Osteoblast (primary cell): ENCODE data around the gene ALDH3B2. TPM values are rescaled to one million over a fixed set of nuclear protein-coding genes. Genes with fewer than 3 reads are reported as not detected.
A peak's percentile ranks its signal among the peaks of the same experiment; 100 is the strongest.

Experiments used
- DNase-seq: peaks from one replicate; pipeline ENCODE4 v3.0.0; 2011; ENCODE audit warnings: low spot score, mixed read lengths; ENCODE audit not compliant: insufficient read length; ENCODE audit errors: missing footprints
- H2AFZ ChIP-seq: 2 replicates; pipeline ENCODE4 v1.6.0; 2011; ENCODE audit warnings: mild to moderate bottlenecking, low read length
- H3K27ac ChIP-seq: 2 replicates; pipeline ENCODE4 v1.5.1; 2011; ENCODE audit warnings: mild to moderate bottlenecking, low read depth, low read length, moderate library complexity
- H3K27me3 ChIP-seq: 2 replicates; pipeline ENCODE4 v1.6.0; 2012; ENCODE audit warnings: mild to moderate bottlenecking, control low read depth, inconsistent platforms, low read length, moderate library complexity; ENCODE audit not compliant: insufficient read depth
- H3K36me3 ChIP-seq: 2 replicates; pipeline ENCODE4 v1.5.1; 2011; ENCODE audit warnings: mild to moderate bottlenecking, low read length, control low read depth, moderate library complexity; ENCODE audit not compliant: insufficient read depth
- H3K4me1 ChIP-seq: 2 replicates; pipeline ENCODE4 v1.5.1; 2011; ENCODE audit warnings: mild to moderate bottlenecking, low read length, control low read depth, moderate library complexity; ENCODE audit not compliant: insufficient read depth
- H3K4me2 ChIP-seq: 2 replicates; pipeline ENCODE4 v1.6.0; 2011; ENCODE audit warnings: mild to moderate bottlenecking, low read length; ENCODE audit not compliant: insufficient read depth
- H3K4me3 ChIP-seq: fragments of 200-600 bp; sonication (generic); 3 replicates; pipeline ENCODE4 v1.5.1; 2012; ENCODE audit warnings: mild to moderate bottlenecking, low read length, inconsistent platforms; ENCODE audit not compliant: insufficient read depth
- H3K79me2 ChIP-seq: 2 replicates; pipeline ENCODE4 v1.6.0; 2012; ENCODE audit warnings: mild to moderate bottlenecking, low read length, control low read depth, inconsistent platforms; ENCODE audit not compliant: insufficient read depth
- H3K9me3 ChIP-seq: 2 replicates; pipeline ENCODE4 v1.5.1; 2011; ENCODE audit warnings: low read depth, low read length, control low read depth
- H4K20me1 ChIP-seq: 2 replicates; pipeline ENCODE4 v1.6.0; 2012; ENCODE audit warnings: mild to moderate bottlenecking, low read length, control low read depth; ENCODE audit not compliant: insufficient read depth
- CTCF ChIP-seq: IDR thresholded peaks from 2 replicates; pipeline ENCODE4 v1.5.1; 2011; ENCODE audit warnings: mild to moderate bottlenecking, low read depth, low read length, moderate library complexity; ENCODE audit errors: extremely low read depth
- total RNA-seq: library from RNA; depleted of rRNA; stranded (reverse); fragments of >200 nt; gene quantifications from 2 replicates; pipeline ENCODE4 v1.2.3, GENCODE V29; 2012

The ALDH3B2 gene
- total RNA-seq, 1 donor = not detected

- Histone ChIP-seq H3K4me3 (no peak overlapping the region), H3K36me3 (no peaks in the 10 kb centered on the region), H3K4me1 (peaks cover 5% of the 10 kb centered on the region), H2AFZ (no peak overlapping the region), H3K4me2 (no peak overlapping the region), H3K27me3 (no peaks in the 10 kb centered on the region), H4K20me1 (no peaks in the 10 kb centered on the region), H3K9me3 (no peaks in the 10 kb centered on the region), H3K27ac (no peak overlapping the region), H3K79me2 (no peaks in the 10 kb centered on the region)
- TF ChIP-seq CTCF = no peak
- peak; percentile 74 for DNase-seq
Observed at GRCh38 chr11:67632175-67632981, 42.0 kb downstream of the ALDH3B2 start.

- Histone ChIP-seq H3K79me2 (no peaks in the 10 kb centered on the region), H3K4me3 (no peak overlapping the region), H3K4me2 (no peak overlapping the region), H3K36me3 (no peaks in the 10 kb centered on the region), H3K4me1 (peaks cover 5% of the 10 kb centered on the region), H2AFZ (no peak overlapping the region), H4K20me1 (no peaks in the 10 kb centered on the region), H3K27me3 (no peaks in the 10 kb centered on the region), H3K9me3 (no peaks in the 10 kb centered on the region), H3K27ac (no peak overlapping the region)
- TF ChIP-seq CTCF = no peak
- DNase-seq = peak; percentile 55
Observed at GRCh38 chr11:67631853-67632174, 42.6 kb downstream of the ALDH3B2 start.

GRCh38 chr11:67631411-67631810 lies 43.0 kb downstream of the ALDH3B2 start:
- Histone ChIP-seq H4K20me1 (no peaks in the 10 kb centered on the region), H3K27me3 (no peaks in the 10 kb centered on the region), H3K79me2 (no peaks in the 10 kb centered on the region), H3K4me3 (no peak overlapping the region), H3K36me3 (no peaks in the 10 kb centered on the region), H3K4me1 (peaks cover 5% of the 10 kb centered on the region), H3K4me2 (no peak overlapping the region), H2AFZ (no peak overlapping the region), H3K9me3 (no peaks in the 10 kb centered on the region), H3K27ac (no peak overlapping the region)
- DNase-seq = peak; percentile 67
- TF ChIP-seq CTCF = no peak

GRCh38 chr11:67630943-67631331 lies 43.5 kb downstream of the ALDH3B2 start:
- no peaks in the 10 kb centered on the region for H4K20me1 ChIP-seq
- peak overlapping the region; percentile 87 for H3K4me2 ChIP-seq
- H3K27ac ChIP-seq = peak overlapping the region; percentile 45
- H3K4me1 ChIP-seq = peaks cover 5% of the 10 kb centered on the region
- H2AFZ ChIP-seq = peak overlapping the region; percentile 97
- no peaks in the 10 kb centered on the region for H3K36me3 ChIP-seq
- H3K79me2 ChIP-seq = no peaks in the 10 kb centered on the region
- peak overlapping the region; percentile 83 for H3K4me3 ChIP-seq
- H3K27me3 ChIP-seq = no peaks in the 10 kb centered on the region
- TF ChIP-seq CTCF = no peak
- DNase-seq = peak; percentile 58
- H3K9me3 ChIP-seq = no peaks in the 10 kb centered on the region
